Measurements from ENCODE around the gene SGPL1.

DNA sequence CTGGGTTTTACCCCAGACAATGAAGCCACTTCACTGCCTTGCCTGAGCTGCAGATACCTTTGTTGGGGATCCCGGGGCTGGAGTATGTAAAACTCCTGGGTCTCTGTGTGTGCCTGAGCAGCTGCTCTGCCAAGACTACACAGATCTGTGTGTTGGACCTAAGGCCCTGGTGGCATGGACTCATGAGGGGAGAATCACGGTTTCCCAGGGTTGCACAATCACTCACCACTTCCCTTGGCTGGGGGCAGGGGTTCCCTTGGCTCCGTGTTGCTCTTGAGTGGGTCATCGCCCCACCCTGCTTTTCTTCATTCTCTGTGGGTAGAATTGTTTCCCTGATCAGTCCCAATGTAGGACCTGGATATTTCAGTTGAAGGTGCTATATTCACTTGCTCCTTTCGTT is 16.6 kb upstream of the SGPL1 start:
- TF ChIP-seq, protein P1, sequence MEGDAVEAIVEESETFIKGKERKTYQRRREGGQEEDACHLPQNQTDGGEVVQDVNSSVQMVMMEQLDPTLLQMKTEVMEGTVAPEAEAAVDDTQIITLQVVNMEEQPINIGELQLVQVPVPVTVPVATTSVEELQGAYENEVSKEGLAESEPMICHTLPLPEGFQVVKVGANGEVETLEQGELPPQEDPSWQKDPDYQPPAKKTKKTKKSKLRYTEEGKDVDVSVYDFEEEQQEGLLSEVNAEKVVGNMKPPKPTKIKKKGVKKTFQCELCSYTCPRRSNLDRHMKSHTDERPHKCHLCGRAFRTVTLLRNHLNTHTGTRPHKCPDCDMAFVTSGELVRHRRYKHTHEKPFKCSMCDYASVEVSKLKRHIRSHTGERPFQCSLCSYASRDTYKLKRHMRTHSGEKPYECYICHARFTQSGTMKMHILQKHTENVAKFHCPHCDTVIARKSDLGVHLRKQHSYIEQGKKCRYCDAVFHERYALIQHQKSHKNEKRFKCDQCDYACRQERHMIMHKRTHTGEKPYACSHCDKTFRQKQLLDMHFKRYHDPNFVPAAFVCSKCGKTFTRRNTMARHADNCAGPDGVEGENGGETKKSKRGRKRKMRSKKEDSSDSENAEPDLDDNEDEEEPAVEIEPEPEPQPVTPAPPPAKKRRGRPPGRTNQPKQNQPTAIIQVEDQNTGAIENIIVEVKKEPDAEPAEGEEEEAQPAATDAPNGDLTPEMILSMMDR (IDR thresholded peaks at IDR 0.05): no peak
- TF ChIP-seq EZH2 (IDR thresholded peaks at IDR 0.05): no peak

Measured in neural progenitor cell (in vitro differentiated cells).